ENCODE data around the gene SNX22. TPM values are rescaled to one million over a fixed set of nuclear protein-coding genes. Genes with fewer than 3 reads are reported as not detected.
A peak's percentile ranks its signal among the peaks of the same experiment; 100 is the strongest.

Gene SNX22
- total RNA-seq, 1 donor from 2014 or later, result 0.96 TPM

DNA sequence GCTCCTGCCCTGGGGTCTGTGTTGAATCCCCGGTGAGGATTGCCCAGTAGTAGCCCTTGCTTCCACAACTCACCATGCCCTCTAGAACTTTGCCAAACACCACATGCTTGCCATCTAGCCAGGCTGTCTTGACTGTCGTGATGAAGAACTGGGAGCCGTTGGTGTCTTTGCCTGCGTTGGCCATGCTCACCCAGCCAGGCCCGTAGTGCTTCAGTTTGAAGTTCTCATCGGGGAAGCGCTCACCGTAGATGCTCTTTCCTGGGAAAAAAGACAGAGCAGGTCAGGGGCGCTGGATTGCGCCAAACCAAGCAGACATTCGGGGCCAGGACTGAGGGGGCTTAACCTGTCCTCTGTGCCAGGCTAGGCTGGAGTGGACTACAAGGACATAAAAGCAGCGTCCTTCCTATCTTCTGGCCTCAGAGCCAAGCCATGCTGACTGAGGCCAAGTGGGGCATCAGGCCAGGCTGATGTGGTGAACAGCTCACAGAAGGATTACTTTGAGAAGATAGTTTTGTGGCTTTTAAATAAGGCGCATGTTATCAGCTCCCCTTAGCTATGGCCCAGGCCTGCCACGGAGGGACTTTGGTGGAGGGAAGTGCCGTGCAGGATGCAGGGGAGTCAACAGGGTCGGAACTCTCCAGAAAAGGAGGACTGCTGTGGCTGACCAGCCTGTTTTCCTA, 5.3 kb downstream of the SNX22 start:
- intact Hi-C loops (cut with micrococcal nuclease), result no loop called here
- Mint-ChIP-seq H3K27me3 (peaks cover 5% of the 10 kb centered on the region), H3K27ac (peak overlapping the region; percentile 25), H3K4me1 (peaks cover 33% of the 10 kb centered on the region), H3K4me3 (no peak overlapping the region), H3K36me3 (ENCODE audit: low read depth) (peaks cover 52% of the 10 kb centered on the region), H3K9me3 (no peaks in the 10 kb centered on the region)
- no peak for DNase-seq

DNA sequence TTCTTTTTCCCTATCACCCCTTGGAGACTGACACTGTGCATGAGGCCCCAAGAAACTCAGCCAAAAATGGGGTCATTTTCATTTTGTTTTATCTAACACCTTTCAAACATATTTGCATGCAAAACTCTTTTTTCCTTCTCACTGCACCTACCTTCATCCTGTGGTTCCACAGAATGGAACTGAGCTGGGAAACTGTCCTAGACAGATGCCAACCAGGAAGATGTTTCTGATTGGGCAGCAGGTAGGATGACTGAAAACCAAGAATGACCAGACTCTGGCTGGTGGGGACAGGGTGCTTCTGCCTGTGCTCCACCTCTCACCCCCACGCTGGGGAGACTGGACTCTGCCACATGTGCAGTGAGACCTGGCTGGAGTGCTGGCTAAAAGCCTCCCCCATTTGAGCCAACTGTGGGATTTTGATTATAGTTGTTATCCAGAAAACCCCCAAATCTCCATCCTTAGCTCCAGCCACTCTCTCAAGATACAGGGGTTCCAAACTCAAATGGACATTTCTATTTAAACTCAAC, 6.1 kb downstream of the SNX22 start:
- peaks cover 56% of the 10 kb centered on the region for H3K36me3 Mint-ChIP-seq (ENCODE audit: low read depth)
- intact Hi-C loops (cut with micrococcal nuclease), result no loop called here
- DNase-seq, result no peak
- peaks cover 34% of the 10 kb centered on the region for H3K4me1 Mint-ChIP-seq
- no peaks in the 10 kb centered on the region for H3K9me3 Mint-ChIP-seq
- no peak overlapping the region for H3K4me3 Mint-ChIP-seq
- peaks cover 5% of the 10 kb centered on the region for H3K27me3 Mint-ChIP-seq
- no peak overlapping the region for H3K27ac Mint-ChIP-seq

DNA sequence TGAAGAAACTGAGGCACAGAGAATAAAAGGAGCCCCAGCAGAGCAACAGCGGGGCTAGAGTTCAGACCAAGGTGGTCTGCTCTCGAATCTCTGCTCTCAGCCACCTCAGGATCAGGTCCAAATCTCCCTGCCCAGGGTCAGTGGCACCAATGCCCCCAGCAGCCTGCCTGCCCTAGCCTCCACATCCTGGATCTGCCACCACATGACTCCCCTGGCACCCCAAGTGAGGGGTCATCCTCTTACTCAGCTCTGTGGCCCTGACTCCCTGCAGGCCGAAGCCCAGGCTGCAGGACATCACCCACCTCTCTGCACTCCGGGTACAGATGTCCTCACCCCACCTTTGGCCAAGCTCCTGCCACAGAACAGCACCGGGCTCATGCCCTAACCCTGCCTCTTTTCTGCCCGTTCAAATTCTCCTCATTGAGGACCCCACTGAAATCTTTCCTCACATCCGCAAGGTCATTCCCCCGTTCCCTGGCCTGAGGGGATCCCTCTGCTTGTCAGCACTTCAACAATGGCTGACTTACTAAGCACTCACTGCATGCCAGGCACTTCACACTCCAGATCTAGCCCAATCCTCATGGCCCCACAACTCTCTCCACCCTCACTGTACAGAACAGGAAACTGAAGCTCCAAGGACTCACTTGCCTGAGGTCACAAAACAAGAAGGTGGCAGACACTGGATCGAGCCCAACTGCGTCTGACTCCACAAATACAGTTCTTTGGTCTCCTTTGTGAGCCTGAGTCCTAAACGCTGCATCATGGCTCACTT, 7.0 kb downstream of the SNX22 start:
- intact Hi-C loops (cut with micrococcal nuclease), result no loop called here
- Mint-ChIP-seq H3K4me1 (peaks cover 34% of the 10 kb centered on the region), H3K27ac (peak overlapping the region; percentile 9), H3K27me3 (no peaks in the 10 kb centered on the region), H3K4me3 (peak overlapping the region; percentile 2), H3K9me3 (no peaks in the 10 kb centered on the region), H3K36me3 (ENCODE audit: low read depth) (peaks cover 54% of the 10 kb centered on the region)
- DNase-seq, result no peak

DNA sequence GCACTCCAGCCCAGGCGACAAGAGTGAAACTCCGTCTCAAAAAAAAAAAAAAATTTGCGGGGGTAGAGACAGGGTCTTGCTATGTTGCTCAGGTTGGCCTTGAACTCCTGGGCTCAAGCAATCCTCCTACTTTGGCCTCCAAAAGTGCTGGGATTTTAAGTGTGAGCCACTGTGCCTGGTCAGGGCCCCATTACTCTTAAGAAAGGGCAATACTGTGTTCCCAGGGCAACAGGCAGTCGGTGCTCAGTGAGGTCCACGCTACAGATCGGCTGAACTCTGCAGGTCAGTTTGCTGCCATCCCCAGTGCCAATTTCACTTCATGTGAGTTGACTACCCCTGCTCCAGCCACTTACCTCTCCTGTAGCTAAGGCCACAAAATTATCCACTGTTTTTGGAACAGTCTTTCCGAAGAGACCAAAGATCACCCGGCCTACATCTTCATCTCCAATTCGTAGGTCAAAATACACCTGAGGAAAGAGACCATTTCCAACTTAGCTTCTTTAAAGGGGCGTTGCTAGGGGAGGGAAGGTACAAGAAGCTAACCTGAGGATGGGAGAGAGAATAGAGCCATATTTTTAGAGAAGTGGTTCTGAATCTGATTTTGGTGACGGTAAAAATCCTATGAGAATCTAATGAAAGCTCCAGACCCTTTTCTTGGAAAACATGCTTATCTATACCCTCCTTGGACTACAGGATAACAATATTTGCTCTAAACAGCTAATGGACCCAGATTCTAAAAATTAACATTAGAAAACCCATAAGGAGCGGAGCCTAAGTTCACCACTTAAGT, 10.4 kb downstream of the SNX22 start:
- peaks cover 39% of the 10 kb centered on the region for H3K36me3 Mint-ChIP-seq (ENCODE audit: low read depth)
- H3K27me3 Mint-ChIP-seq, result no peaks in the 10 kb centered on the region
- peak overlapping the region; percentile 97 for H3K4me3 Mint-ChIP-seq
- intact Hi-C loops (cut with micrococcal nuclease), result no loop called here
- H3K4me1 Mint-ChIP-seq, result peaks cover 47% of the 10 kb centered on the region
- peak overlapping the region; percentile 91 for H3K27ac Mint-ChIP-seq
- no peaks in the 10 kb centered on the region for H3K9me3 Mint-ChIP-seq
- no peak for DNase-seq

DNA sequence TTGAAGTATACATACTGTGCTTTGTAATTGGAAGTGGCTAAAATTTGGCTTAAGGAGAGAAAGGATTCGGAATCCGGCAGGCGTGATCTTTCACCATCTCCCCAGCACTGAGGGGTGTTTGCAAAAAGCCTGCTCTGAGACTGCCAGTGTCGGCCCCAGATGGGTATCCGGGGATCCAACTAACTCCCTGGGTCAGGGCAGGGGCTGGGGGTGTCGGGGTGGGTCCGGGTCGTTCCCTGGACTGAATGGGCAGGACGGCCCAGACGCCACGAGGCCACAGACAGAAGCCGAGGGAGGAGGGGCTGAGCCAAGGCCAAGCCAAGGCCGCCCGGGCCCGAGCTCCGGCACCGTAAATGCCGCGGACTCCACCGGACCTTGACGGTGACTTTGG, 10.9 kb downstream of the SNX22 start:
- Mint-ChIP-seq H3K36me3 (ENCODE audit: low read depth) (peaks cover 33% of the 10 kb centered on the region), H3K27me3 (no peaks in the 10 kb centered on the region), H3K4me3 (peak overlapping the region; percentile 97), H3K27ac (peak overlapping the region; percentile 91), H3K4me1 (peaks cover 52% of the 10 kb centered on the region), H3K9me3 (no peaks in the 10 kb centered on the region)
- intact Hi-C loops (cut with micrococcal nuclease), result no loop called here
- no peak for DNase-seq

DNA sequence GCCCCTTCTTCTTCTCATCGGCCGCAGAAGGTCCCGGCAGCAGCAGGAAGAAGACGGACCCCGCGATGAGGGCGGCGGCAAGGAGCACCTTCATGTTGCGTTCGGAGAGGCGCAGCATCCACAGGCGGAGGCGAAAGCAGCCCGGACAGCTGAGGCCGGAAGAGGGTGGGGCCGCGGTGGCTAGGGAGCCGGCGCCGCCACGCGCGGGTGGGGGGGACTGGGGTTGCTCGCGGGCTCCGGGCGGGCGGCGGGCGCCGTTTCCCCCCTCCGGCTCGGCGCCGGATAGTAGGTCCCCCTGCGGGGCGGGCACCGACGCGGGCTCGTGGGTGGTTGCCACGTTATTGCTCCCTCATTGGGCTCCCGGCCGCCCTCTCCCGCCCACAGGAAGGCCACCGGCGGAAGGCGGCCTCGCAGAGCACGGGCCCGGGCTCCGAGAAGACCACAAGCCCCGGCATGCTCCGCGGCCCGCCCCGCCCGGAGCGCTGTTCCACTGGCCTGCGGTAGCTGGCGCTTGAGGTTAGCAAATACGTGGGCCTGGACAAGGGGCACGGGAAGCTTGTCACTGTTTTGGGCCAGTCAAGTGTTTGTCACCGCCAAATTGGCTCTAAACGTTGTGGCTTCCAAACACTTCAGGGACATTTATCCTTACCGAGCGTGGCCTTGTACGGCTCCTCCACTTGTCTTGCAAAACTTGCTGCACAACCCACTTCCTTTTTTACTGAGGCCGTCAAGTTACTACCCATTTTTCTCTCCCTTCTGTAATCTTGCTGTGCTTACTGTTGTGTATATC, 11.5 kb downstream of the SNX22 start, which contains the start of gene PPIB:
Gene PPIB (minus strand): TSS at position 154 of the 790 bp plus-strand sequence. CDS start 36 bp downstream, at position 118.
- no peaks in the 10 kb centered on the region for H3K27me3 Mint-ChIP-seq
- intact Hi-C loops (cut with micrococcal nuclease), result loop anchor here (1.0 kb wide), 5 partner anchors 10 to 224 kb away; partner anchors contain the start of genes CSNK1G1, PCLAF and TRIP4
- no peaks in the 10 kb centered on the region for H3K9me3 Mint-ChIP-seq
- peak within 1 kb of the TSS; percentile 97 for H3K4me3 Mint-ChIP-seq
- H3K4me1 Mint-ChIP-seq, result peaks cover 48% of the 10 kb centered on the region
- H3K36me3 Mint-ChIP-seq (ENCODE audit: low read depth), result peaks cover 29% of the 10 kb centered on the region
- H3K27ac Mint-ChIP-seq, result peak within 1 kb of the TSS; percentile 95
- DNase-seq, result peak; percentile 99

DNA sequence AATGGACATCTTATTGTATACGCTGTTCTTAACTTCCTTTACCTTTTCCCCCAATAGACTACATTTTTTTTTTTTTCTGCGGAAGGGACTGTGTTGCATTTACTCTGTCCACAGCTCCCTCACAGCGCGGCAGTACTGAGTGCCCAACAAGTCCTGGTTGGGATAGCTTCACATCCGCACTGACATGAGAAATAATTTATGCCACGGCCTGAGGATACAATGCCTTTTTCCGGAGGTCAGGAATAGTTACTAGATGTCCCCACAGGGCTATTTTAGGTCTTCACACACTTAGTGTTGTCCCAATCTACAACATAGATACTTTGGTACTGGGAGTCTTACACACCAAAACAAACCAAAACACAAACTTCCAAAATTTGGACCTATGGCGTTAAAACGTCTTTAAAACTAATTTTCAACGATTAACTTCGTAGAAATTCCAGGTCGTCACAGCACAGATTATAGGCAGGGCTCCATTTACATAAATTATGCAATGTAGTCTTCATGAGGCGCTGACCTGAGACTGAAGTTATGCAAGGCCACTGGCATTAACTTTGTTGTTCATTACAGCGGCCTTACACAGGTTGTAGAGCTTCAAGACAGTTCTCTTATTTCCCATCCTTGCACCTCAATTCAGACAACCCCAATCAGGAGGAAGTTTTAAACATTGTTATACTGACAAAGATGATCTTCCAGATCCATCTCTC, 12.3 kb downstream of the SNX22 start:
- intact Hi-C loops (cut with micrococcal nuclease), result loop anchor here (1.0 kb wide), 5 partner anchors 11 to 223 kb away; partner anchors contain the start of genes CSNK1G1, PCLAF and TRIP4
- peak overlapping the region; percentile 86 for H3K4me3 Mint-ChIP-seq
- H3K9me3 Mint-ChIP-seq, result no peaks in the 10 kb centered on the region
- peaks cover 42% of the 10 kb centered on the region for H3K4me1 Mint-ChIP-seq
- peaks cover 22% of the 10 kb centered on the region for H3K36me3 Mint-ChIP-seq (ENCODE audit: low read depth)
- no peaks in the 10 kb centered on the region for H3K27me3 Mint-ChIP-seq
- H3K27ac Mint-ChIP-seq, result peak overlapping the region; percentile 95
- peak; percentile 74 for DNase-seq

DNA sequence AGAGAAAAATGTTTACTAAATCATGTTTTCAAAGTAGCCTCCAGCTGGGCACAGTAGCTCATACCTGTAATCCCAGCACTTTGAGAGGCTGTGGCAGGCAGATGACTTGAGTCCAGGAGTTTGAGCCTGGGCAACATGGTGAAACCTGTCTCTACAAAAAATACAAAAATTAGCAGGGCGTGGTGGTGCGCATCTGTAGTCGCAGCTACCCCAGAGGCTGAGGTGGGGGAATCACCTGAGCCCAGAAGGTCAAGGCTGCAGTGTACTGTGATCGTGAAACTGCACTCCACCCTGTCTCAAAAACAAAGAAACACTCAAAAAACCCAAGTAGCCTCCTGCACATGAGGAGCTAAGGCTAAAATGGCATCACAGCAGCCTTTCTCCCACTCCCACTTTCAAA, 12.9 kb downstream of the SNX22 start:
- intact Hi-C loops (cut with micrococcal nuclease), result no loop called here
- DNase-seq, result no peak
- Mint-ChIP-seq H3K36me3 (ENCODE audit: low read depth) (peaks cover 17% of the 10 kb centered on the region), H3K4me1 (peaks cover 40% of the 10 kb centered on the region), H3K9me3 (no peaks in the 10 kb centered on the region), H3K27me3 (no peaks in the 10 kb centered on the region), H3K27ac (peak overlapping the region; percentile 60), H3K4me3 (peak overlapping the region; percentile 86)

DNA sequence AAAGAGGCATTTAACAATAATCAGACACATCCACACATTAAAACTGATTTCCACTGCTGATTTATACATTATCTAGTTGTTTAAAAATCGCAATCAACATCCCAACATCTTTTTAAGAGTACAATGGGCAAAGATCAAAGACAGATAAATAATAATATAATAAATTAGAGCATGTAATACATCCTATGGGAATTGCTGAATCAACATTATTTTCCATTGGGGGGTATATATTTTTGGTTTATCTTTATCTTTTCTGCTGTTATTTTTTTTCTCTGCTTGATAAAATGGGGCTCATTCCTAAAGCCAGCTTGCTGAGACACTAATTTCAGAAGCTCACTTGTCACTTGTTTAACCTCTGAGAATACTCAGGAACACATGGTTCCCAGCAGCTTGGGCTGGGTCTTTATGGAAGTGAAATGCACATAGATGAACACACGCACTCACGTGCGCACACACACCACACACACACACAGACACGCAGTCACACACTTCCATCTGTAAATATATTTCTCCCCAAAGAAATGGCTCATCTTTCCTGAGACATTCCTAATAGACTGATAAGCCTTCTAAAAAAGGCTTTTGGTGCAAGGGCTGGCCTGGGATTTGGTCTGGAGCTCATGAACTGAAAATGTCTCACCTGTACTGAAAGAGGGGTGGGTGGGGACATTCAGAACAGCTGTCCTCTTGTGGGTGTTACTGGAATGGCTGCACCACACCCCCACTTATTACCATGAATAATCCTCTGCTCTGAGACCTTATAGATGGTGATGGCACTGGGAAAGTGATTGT, 14.8 kb downstream of the SNX22 start:
- Mint-ChIP-seq H3K9me3 (no peaks in the 10 kb centered on the region), H3K36me3 (ENCODE audit: low read depth) (peaks cover 14% of the 10 kb centered on the region), H3K4me1 (peaks cover 31% of the 10 kb centered on the region), H3K27ac (peak overlapping the region; percentile 48), H3K27me3 (no peaks in the 10 kb centered on the region), H3K4me3 (no peak overlapping the region)
- DNase-seq, result no peak
- intact Hi-C loops (cut with micrococcal nuclease), result no loop called here

DNA sequence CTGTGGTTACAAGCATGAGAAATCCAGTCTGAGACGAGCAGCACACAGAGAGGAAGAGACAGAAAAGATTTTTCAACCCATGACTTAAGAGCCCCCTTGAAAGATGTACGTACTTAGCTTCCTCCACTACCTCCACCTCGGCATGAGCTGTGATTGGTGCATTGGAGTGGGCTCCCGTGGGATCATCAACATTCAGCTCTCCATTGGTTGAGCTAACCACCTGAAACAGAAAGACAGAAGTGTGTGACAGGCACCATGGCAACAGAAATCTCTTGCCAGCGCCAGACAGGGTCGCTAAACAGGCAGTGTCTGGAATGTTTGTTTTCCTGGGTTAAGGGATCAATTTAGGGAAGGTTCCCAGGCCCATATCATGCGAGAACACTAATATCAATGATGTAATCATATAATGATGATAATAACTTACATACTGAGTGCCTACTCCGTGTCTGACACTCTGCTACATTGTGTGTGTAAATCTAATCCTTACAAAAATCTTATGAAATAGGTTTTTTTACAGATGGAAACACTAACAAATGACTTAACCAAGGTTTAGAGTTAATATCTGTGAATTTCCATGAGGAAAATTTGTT, 28.8 kb downstream of the SNX22 start:
- no peak for DNase-seq
- Mint-ChIP-seq H3K27me3 (no peaks in the 10 kb centered on the region), H3K9me3 (no peaks in the 10 kb centered on the region), H3K27ac (no peak overlapping the region), H3K36me3 (ENCODE audit: low read depth) (peaks cover 18% of the 10 kb centered on the region), H3K4me3 (no peak overlapping the region), H3K4me1 (no peaks in the 10 kb centered on the region)
- intact Hi-C loops (cut with micrococcal nuclease), result no loop called here

DNA sequence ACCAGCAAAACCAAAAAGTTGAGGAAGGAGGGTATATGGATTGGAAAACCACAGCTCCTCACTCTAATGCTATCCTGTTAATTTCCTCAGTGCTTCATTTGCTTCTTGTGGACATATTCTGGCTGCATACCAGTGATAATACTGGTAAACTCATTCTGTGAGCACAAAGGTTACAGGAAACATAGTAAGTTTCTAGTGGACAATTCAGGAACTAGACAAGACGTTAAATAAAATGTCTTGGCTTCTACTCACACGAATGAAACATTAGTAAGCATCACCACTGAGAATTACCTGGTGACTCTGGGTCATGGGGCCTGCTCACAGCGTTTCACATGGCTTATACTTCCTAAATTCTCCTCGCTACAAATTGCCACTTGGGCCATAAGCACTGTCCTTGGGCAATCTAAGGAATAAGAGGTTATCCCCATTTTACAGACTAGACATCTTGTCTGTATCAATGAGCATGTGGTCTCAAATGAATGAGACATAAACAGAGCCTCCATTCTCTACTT, 31.4 kb downstream of the SNX22 start:
- peaks cover 19% of the 10 kb centered on the region for H3K36me3 Mint-ChIP-seq (ENCODE audit: low read depth)
- H3K27me3 Mint-ChIP-seq, result no peaks in the 10 kb centered on the region
- H3K4me3 Mint-ChIP-seq, result no peak overlapping the region
- H3K27ac Mint-ChIP-seq, result no peak overlapping the region
- no peaks in the 10 kb centered on the region for H3K9me3 Mint-ChIP-seq
- DNase-seq, result no peak
- H3K4me1 Mint-ChIP-seq, result peaks cover 5% of the 10 kb centered on the region
- intact Hi-C loops (cut with micrococcal nuclease), result no loop called here
